ENCODE data around the gene GRM8.
"Not testable (repeated sequence)": the region's sequence is repeated elsewhere in the genome, so short reads cannot be mapped to it uniquely, and the experiment has no call there.

GRCh38 chr7:126668762-126669161 is 584.0 kb downstream of the GRM8 start:
- TF ChIP-seq ZNF785 (tag by site-specific recombination; IDR thresholded peaks at IDR 0.05); KLF10 (tag by site-specific recombination; IDR thresholded peaks at IDR 0.05); KLF16 (tag by site-specific recombination; IDR thresholded peaks at IDR 0.05); HOXA7 (CRISPR knock-in tag; IDR thresholded peaks at IDR 0.05; ENCODE audit: borderline replicate concordance); CTCF (tag by site-specific recombination; IDR thresholded peaks at IDR 0.05): not testable (repeated sequence)
